ENCODE measurements around the gene FGF14.

GRCh38 chr13:101967216-101967615 is 434.6 kb downstream of the FGF14 start:
- TF ChIP-seq GATA2 (IDR thresholded peaks at IDR 0.05; ENCODE audit: low read depth, low read length), result no peak
- TF ChIP-seq GATA3 (IDR thresholded peaks at IDR 0.05; ENCODE audit: low read depth, low read length), result no peak
